GM15510 (cell line): ENCODE results near the gene SCRN3.

Source experiments
- POLR2A ChIP-seq: IDR thresholded peaks from 3 replicates; pipeline ENCODE4 v1.6.1; 2011; ENCODE audit warnings: borderline replicate concordance; ENCODE audit not compliant: insufficient read length; ENCODE audit errors: extremely low read depth

The SCRN3 gene

DNA sequence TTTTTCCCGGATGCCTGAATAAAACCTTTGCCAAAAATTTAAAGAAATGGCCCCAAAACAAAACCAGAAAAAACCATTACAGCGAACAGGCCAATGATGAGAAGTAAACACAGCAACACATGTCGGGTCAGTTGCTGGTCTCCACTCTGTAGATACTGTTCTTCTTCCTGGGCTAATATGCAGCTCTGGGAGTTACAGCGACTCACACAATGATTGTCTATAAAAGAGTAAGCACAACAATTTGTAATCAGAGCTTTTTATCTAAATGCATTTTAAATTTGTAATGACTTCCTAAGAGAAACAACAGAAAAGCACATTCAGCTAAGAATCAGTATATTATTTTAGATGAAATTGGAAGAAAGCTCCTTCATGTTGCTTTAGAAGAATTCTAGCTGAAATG is 51.0 kb downstream of the SCRN3 start:
- no peak for TF ChIP-seq POLR2A

GRCh38 chr2:174449033-174449432 is 53.5 kb downstream of the SCRN3 start:
- TF ChIP-seq POLR2A, result no peak

GRCh38 chr2:174450021-174450816 is 54.7 kb downstream of the SCRN3 start:
- no peak for TF ChIP-seq POLR2A

- TF ChIP-seq POLR2A, result no peak
Observed at GRCh38 chr2:174454566-174454965, 59.0 kb downstream of the SCRN3 start.

- no peak for TF ChIP-seq POLR2A
Observed at GRCh38 chr2:174461221-174461620, 65.7 kb downstream of the SCRN3 start.

DNA sequence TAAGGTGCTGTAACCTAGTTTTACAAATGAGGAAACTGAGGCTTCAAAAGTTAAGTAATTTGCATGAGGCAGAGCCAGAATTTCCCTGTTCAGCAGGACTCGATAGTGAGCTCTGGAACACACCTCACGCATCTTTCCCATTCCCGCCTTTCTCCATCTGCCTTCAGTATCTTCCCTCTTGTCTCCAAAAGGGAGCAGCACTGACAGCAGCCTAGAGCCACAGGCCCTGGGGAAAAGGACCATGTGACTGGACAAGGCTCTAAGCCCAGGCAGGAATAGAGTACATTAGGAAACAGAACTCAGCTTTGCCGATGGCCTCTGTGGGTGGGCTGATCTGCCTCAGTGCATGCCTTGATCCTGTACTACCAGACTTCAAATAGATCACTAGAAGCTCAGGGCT is 69.8 kb downstream of the SCRN3 start:
- TF ChIP-seq POLR2A, result no peak

DNA sequence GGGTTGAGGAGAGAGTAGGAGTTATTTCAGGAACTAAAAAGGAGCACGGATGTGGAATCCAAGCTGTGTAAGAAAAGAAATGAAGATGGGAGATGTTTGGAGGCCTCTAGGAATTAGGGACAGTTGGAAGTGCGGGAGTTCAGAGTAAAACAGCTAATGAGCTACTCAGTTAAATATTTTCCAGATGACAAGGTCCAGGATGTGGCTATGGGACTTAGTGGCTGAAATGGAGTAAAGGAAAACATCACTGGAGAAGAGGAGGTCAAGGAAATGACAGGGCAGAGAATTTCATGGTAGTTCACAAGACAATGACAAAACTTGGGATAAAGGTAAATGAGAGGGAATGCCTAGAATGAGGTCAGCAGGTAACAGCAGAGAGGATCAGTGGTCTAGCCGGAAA is 78.3 kb downstream of the SCRN3 start:
- no peak for TF ChIP-seq POLR2A

- no peak for TF ChIP-seq POLR2A
Observed at GRCh38 chr2:174477759-174478158, 82.2 kb downstream of the SCRN3 start.
